ENCODE data around the gene TCEA2. TPM values are rescaled to one million over a fixed set of nuclear protein-coding genes. Genes with fewer than 3 reads are reported as not detected.

TCEA2 gene
- total RNA-seq, 3 donors from 2014 or later = 4.1 to 46.1 (median 9.5) TPM

DNA sequence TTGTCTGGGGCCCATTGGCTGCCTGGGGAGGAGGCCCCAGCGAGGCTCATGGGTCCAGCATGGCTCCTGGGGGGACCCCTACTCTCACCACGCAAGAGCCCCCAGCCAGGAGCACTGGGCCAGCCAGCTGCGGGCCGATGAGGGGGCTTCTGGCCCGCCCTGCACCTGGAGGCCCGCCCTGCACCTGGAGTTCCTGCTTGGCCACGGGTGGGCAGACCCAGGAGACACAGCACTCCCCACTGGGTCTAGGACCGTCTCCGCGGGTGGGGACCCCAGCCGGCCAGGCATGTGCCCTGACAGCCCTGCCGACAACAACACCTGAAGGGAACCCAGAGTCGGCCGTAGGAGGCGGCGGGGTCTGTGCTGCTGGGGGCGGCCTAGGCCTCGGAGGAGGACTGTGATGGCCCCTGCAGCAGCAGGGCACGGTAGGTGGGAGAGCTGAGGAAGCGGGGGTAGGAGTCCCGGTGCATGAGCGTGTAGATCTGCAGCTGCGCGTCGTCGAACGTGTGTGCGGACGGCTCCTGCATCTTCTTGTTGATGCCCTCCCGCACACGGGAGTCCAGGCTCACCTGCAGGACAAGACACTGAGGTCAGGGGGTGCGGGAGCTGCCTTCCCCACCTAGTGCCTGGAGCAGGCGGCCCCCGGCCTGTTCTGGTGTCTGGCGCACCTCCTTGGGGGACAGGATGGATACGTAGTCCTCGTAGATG, 10.6 kb downstream of the TCEA2 start:
- intact Hi-C loops (cut with DNase I, micrococcal nuclease) = no loop called here
- ATAC-seq = no peak
- Histone ChIP-seq H3K9me3 (no peaks in the 10 kb centered on the region), H3K36me3 (ENCODE audit: low read depth) (no peaks in the 10 kb centered on the region), H3K4me3 (no peak overlapping the region), H3K4me1 (ENCODE audit: low read depth) (peaks cover under 1% of the 10 kb centered on the region)
- DNase-seq = no peak
- TF ChIP-seq, protein P1, sequence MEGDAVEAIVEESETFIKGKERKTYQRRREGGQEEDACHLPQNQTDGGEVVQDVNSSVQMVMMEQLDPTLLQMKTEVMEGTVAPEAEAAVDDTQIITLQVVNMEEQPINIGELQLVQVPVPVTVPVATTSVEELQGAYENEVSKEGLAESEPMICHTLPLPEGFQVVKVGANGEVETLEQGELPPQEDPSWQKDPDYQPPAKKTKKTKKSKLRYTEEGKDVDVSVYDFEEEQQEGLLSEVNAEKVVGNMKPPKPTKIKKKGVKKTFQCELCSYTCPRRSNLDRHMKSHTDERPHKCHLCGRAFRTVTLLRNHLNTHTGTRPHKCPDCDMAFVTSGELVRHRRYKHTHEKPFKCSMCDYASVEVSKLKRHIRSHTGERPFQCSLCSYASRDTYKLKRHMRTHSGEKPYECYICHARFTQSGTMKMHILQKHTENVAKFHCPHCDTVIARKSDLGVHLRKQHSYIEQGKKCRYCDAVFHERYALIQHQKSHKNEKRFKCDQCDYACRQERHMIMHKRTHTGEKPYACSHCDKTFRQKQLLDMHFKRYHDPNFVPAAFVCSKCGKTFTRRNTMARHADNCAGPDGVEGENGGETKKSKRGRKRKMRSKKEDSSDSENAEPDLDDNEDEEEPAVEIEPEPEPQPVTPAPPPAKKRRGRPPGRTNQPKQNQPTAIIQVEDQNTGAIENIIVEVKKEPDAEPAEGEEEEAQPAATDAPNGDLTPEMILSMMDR (IDR thresholded peaks at IDR 0.05) = no peak

DNA sequence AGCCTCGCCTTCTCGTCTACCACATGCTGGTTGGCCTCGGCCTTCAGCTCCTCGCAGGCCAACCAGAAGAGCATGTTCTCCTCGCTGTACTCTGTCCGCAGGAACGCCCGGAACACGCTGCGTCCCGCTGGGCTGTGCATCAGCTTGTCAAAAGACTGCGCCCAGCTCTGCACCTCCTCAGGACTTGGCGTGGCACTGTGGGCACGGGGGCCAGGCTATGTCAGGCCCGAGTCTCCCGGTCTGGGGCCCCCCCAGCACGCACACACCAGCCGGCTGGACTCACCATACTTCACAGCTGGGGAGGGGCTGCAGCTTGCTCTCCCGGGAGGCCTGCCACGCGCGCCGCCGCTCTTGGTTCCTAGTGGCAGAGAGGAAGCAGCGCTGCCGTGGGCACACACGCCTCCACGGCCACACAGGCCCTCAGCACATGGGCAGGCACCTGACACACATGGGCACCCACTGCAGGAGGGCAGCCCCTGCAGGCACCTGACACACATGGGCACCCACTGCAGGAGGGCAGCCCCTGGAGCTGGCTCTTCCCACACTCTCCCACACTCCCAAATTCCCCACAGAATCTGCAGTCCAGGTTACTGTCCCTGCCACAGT, 11.3 kb downstream of the TCEA2 start:
- H3K36me3 ChIP-seq (ENCODE audit: low read depth) = no peaks in the 10 kb centered on the region
- intact Hi-C loops (cut with DNase I, micrococcal nuclease) = no loop called here
- H3K4me3 ChIP-seq = no peak overlapping the region
- H3K9me3 ChIP-seq = no peaks in the 10 kb centered on the region
- DNase-seq (no peak), ATAC-seq (no peak)
- peaks cover 7% of the 10 kb centered on the region for H3K4me1 ChIP-seq (ENCODE audit: low read depth)
- TF ChIP-seq, protein P1 (IDR thresholded peaks at IDR 0.05) = no peak

DNA sequence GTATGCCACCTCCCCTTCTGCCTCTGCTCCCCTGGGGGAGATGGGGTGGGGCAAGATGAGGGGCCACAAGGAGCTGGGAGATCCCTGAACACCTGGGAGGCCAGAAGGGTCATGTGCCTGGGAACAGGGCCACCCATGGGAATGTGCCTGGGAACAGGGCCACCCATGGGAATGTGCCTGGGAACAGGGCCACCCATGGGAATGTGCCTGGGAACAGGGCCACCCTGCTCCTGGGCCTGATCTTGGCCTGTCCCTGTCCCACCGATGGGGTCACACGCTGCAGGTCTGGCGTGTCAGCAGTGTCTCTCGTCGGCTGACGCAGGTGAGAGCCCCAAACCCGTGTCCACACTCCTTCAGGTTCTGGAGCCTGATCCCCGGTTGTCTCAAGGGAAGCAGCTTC, 12.0 kb downstream of the TCEA2 start:
- ATAC-seq = no peak
- H3K4me3 ChIP-seq = no peak overlapping the region

DNA sequence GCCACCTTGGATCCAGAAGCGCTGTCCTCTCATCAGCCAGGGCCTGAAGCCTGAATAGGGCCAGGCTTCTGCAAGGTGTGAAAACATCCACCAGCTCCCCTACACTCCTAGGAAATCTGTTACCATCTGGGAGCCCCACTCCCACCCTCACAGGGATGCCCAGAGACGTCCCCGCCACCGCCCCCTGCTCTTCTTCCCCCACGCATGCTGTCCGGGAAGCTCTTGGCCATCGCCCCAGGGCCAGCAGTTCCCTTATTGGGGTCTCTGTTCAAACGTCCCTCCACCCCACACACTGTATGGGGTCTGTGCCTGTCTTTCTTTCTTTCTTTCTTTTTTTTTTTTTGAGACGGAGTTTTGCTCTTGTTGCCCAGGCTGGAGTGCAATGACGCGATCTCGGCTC, 12.6 kb downstream of the TCEA2 start:
- DNase-seq = no peak
- no peaks in the 10 kb centered on the region for H3K36me3 ChIP-seq (ENCODE audit: low read depth)
- TF ChIP-seq, protein P1 (IDR thresholded peaks at IDR 0.05) = no peak
- peaks cover 12% of the 10 kb centered on the region for H3K4me1 ChIP-seq (ENCODE audit: low read depth)
- no peak overlapping the region for H3K4me3 ChIP-seq
- no peak for ATAC-seq
- no peaks in the 10 kb centered on the region for H3K9me3 ChIP-seq
- intact Hi-C loops (cut with DNase I, micrococcal nuclease) = no loop called here

More for the DNA sequence above, 12.0 kb downstream of the TCEA2 start:
- TF ChIP-seq, protein P1 (IDR thresholded peaks at IDR 0.05) = no peak
- Histone ChIP-seq H3K9me3 (no peaks in the 10 kb centered on the region), H3K36me3 (ENCODE audit: low read depth) (no peaks in the 10 kb centered on the region), H3K4me1 (ENCODE audit: low read depth) (peaks cover 9% of the 10 kb centered on the region)
- no peak for DNase-seq
- intact Hi-C loops (cut with DNase I, micrococcal nuclease) = no loop called here

DNA sequence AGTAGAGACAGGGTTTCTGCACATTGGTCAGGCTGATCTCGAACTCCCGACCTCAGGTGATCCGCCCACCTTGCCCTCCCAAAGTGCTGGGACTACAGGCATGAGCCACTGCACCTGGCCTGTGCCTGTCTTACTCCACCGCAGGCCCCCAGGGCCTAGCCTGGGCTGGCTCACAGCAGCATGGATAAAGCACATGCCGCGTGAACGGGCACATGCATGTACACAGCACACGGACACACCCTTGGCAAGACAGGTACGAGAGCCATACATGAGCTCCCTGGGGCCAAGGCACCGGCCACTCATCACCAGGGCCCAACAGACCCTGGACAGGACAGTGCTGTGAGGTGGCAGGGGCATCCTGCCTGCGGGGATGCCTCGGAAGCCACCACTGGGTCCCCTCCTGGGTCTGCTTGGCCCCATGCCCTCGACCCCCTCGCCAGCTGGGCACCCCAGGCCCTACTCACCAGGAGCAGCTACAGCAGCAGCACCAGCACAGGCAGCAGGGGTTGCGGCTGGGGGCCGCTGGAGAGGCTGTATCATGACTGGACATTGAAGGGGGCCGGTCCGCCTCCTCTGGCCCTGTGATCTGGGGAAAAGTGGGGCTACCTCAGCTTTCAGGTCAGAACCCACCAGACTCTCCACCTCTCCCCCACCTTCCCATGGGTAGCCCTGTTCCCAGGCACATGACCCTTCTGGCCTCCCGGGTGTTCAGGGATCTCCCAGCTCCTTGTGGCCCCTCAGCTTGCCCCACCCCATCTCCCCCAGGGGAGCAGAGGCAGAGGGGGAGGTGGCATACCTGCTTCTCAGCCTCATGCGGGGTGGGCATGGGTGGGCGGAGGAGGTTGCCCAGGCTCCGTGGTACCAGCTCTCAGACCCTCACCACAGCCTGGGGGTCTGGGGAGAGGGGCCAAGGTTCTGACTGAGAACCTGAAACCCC, 13.3 kb downstream of the TCEA2 start:
- H3K4me1 ChIP-seq (ENCODE audit: low read depth) = peaks cover 12% of the 10 kb centered on the region
- ATAC-seq (no peak), DNase-seq (no peak)
- no peaks in the 10 kb centered on the region for H3K36me3 ChIP-seq (ENCODE audit: low read depth)
- H3K4me3 ChIP-seq = no peak overlapping the region
- intact Hi-C loops (cut with DNase I, micrococcal nuclease) = no loop called here
- H3K9me3 ChIP-seq = no peaks in the 10 kb centered on the region
- TF ChIP-seq, protein P1 (IDR thresholded peaks at IDR 0.05) = no peak
